GM12878 (cell line): ENCODE data around the gene RHCG. TPM values are rescaled to one million over a fixed set of nuclear protein-coding genes. Genes with fewer than 3 reads are reported as not detected.

Experiments
- ASH2L ChIP-seq: fragments of 300-600, 200-600 bp; sonication (generic); IDR thresholded peaks from 2 replicates; pipeline ENCODE4 v1.6.1; 2017; ENCODE audit warnings: low read depth, mild to moderate bottlenecking, borderline replicate concordance
- CBFB ChIP-seq: IDR thresholded peaks from 2 replicates; pipeline ENCODE4 v1.6.1; 2016; ENCODE audit warnings: antibody characterized with exemption, low read depth
- CUX1 ChIP-seq: IDR thresholded peaks from 2 replicates; pipeline ENCODE4 v1.6.1; 2012; ENCODE audit warnings: improper control_type of control experiment, low read depth, low read length; ENCODE audit not compliant: insufficient replicate concordance
- EED ChIP-seq: sonication (generic); IDR thresholded peaks from 2 replicates; pipeline ENCODE4 v1.6.1; 2016; ENCODE audit warnings: antibody characterized with exemption, low read depth
- HSF1 ChIP-seq: fragments of 150-350 bp; IDR thresholded peaks from 2 replicates; pipeline ENCODE4 v1.6.1; 2014; ENCODE audit warnings: mild to moderate bottlenecking, low read depth, low read length
- KDM1A ChIP-seq: fragments of 200-600 bp; sonication (generic); IDR thresholded peaks from 2 replicates; pipeline ENCODE4 v1.6.1; 2016; ENCODE audit warnings: borderline replicate concordance
- PAX8 ChIP-seq: fragments of 450-650 bp; IDR thresholded peaks from 2 replicates; pipeline ENCODE4 v1.6.1; 2017; ENCODE audit warnings: mild to moderate bottlenecking, moderate library complexity
- POLR2AphosphoS2 ChIP-seq: IDR thresholded peaks from 2 replicates; pipeline ENCODE4 v1.6.1; 2011; ENCODE audit warnings: low read depth, mild to moderate bottlenecking, low read length, improper control_type of control experiment, moderate library complexity
- RUNX3 ChIP-seq: IDR thresholded peaks from 2 replicates; pipeline ENCODE4 v1.6.1; 2012; ENCODE audit warnings: low read length, inconsistent platforms
- SKIL ChIP-seq: fragments of 450-650 bp; IDR thresholded peaks from 2 replicates; pipeline ENCODE4 v1.6.1; 2017; ENCODE audit warnings: mild to moderate bottlenecking, low read depth, inconsistent platforms; ENCODE audit not compliant: poor library complexity, severe bottlenecking
- SMAD1 ChIP-seq: fragments of 450-650 bp; IDR thresholded peaks from 2 replicates; pipeline ENCODE4 v1.6.1; 2018; ENCODE audit warnings: mild to moderate bottlenecking, low read depth; ENCODE audit not compliant: partially characterized antibody
- polyA plus RNA-seq, 11 experiments: library from polyadenylated mRNA; depleted of rRNA in 4 of 11; unstranded in 6 of 11; stranded (reverse) in 5 of 11; fragments of >200 nt; fragmentation: Nextera tagmentation in 4 of 11; fragmentation: Illumina TruSeq in 1 of 11; extraction: Ambion mirVana in 4 of 11; extraction: Trizol in 1 of 11; gene quantifications; 1 replicate in 1 of 11; 2 replicates in 10 of 11; pipeline versions ENCODE4 v1.2.1 to v1.2.3, GENCODE V29; 2011 to 2016; ENCODE audit warnings: inconsistent platforms in 2 of 11, missing spikeins in 2 of 11, low read depth in 1 of 11
- total RNA-seq, 4 experiments: library from RNA; depleted of rRNA in 3 of 4; stranded (reverse); fragments of >200 nt in 3 of 4; fragmentation: Illumina TruSeq in 1 of 4; extraction: Trizol in 1 of 4; gene quantifications; 2 replicates each; pipeline versions ENCODE4 v1.2.1 to v1.2.3, GENCODE V29; 2013 to 2021
- TF ChIP-seq, protein P1 (sequence below): IDR thresholded peaks from 2 replicates; pipeline ENCODE4 v1.6.1; 2011; ENCODE audit warnings: borderline replicate concordance, low read depth, mild to moderate bottlenecking, moderate library complexity, mixed read lengths, low read length; ENCODE audit not compliant: insufficient read depth; ENCODE audit errors: extremely low read length

RHCG gene
- total and polyA plus RNA-seq, 10 of the 15 experiments (the other 5 are each of a cell fraction or from before 2014, with no cell fraction given), result 0.05 to 0.11 TPM; not detected in 8

DNA sequence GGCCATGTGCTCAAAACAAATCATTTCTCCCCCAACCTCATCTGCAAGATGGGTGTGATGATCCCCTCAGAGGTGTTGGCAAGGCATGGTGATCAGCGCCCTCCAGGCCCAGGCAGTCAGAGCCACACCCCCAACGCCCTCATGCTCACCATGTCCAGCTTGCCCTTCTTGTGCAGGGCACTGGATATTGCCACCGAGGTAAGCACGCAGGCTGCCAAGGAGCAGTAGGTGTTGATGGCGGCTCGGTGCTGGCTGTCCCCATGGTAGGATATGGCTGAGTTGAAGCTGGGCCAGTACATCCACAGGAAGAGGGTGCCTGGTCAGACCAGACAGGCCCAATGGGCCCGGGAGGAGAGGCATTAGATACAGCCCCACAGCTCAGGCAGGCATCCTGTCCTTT is 17.2 kb downstream of the RHCG start (continued):
- TF ChIP-seq CUX1 (no peak), POLR2AphosphoS2 (no peak), CBFB (no peak), RUNX3 (no peak), SKIL (no peak), KDM1A (no peak), PAX8 (no peak), ASH2L (no peak), HSF1 (no peak), EED (no peak), SMAD1 (no peak)
- TF ChIP-seq, protein P1, sequence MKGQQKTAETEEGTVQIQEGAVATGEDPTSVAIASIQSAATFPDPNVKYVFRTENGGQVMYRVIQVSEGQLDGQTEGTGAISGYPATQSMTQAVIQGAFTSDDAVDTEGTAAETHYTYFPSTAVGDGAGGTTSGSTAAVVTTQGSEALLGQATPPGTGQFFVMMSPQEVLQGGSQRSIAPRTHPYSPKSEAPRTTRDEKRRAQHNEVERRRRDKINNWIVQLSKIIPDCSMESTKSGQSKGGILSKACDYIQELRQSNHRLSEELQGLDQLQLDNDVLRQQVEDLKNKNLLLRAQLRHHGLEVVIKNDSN, result no peak
